ENCODE results near the gene FILIP1.
"Not testable (repeated sequence)": the region's sequence is repeated elsewhere in the genome, so short reads cannot be mapped to it uniquely, and the experiment has no call there.

The FILIP1 gene

GRCh38 chr6:75421316-75422023 lies 72.1 kb downstream of the FILIP1 start:
- DNase-seq (ENCODE audit: low read depth): no peak

- no peak for DNase-seq (ENCODE audit: low read depth)
Observed at GRCh38 chr6:75419980-75420379, 73.6 kb downstream of the FILIP1 start.

GRCh38 chr6:75419416-75419815 lies 74.2 kb downstream of the FILIP1 start:
- DNase-seq (ENCODE audit: low read depth): no peak

GRCh38 chr6:75418233-75418632 lies 75.4 kb downstream of the FILIP1 start:
- no peak for DNase-seq (ENCODE audit: low read depth)

- no peak for DNase-seq (ENCODE audit: low read depth)
Observed at GRCh38 chr6:75416443-75416842, 77.2 kb downstream of the FILIP1 start.

GRCh38 chr6:75415804-75416203 lies 77.8 kb downstream of the FILIP1 start:
- no peak for DNase-seq (ENCODE audit: low read depth)

- no peak for DNase-seq (ENCODE audit: low read depth)
Observed at GRCh38 chr6:75414445-75415021, 79.1 kb downstream of the FILIP1 start.

GRCh38 chr6:75412969-75413662 lies 80.5 kb downstream of the FILIP1 start:
- DNase-seq (ENCODE audit: low read depth): no peak

- DNase-seq (ENCODE audit: low read depth): not testable (repeated sequence)
Observed at GRCh38 chr6:75410564-75410963, 83.0 kb downstream of the FILIP1 start.

- no peak for DNase-seq (ENCODE audit: low read depth)
Observed at GRCh38 chr6:75409928-75410327, 83.7 kb downstream of the FILIP1 start.

GRCh38 chr6:75409286-75409685 lies 84.3 kb downstream of the FILIP1 start:
- DNase-seq (ENCODE audit: low read depth): no peak

- DNase-seq (ENCODE audit: low read depth): no peak
Observed at GRCh38 chr6:75403563-75404080, 90.0 kb downstream of the FILIP1 start.

- DNase-seq (ENCODE audit: low read depth): no peak
Observed at GRCh38 chr6:75402296-75402695, 91.3 kb downstream of the FILIP1 start.

GRCh38 chr6:75397656-75398465 lies 95.7 kb downstream of the FILIP1 start:
- no peak for DNase-seq (ENCODE audit: low read depth)

GRCh38 chr6:75397171-75397570 lies 96.4 kb downstream of the FILIP1 start:
- no peak for DNase-seq (ENCODE audit: low read depth)

GRCh38 chr6:75396005-75396800 lies 97.4 kb downstream of the FILIP1 start:
- no peak for DNase-seq (ENCODE audit: low read depth)

GRCh38 chr6:75393806-75394205 lies 99.8 kb downstream of the FILIP1 start:
- DNase-seq (ENCODE audit: low read depth): no peak

GRCh38 chr6:75391276-75391675 lies 102.3 kb downstream of the FILIP1 start:
- DNase-seq (ENCODE audit: low read depth): no peak

GRCh38 chr6:75386050-75386770 lies 107.4 kb downstream of the FILIP1 start:
- no peak for DNase-seq (ENCODE audit: low read depth)

- DNase-seq (ENCODE audit: low read depth): no peak
Observed at GRCh38 chr6:75384116-75384515, 109.5 kb downstream of the FILIP1 start.

GRCh38 chr6:75382634-75382900 lies 111.0 kb downstream of the FILIP1 start:
- DNase-seq (ENCODE audit: low read depth): no peak

Data from fibroblast of the conjunctiva (primary cell).